ENCODE measurements around the gene DHCR7. TPM values are rescaled to one million over a fixed set of nuclear protein-coding genes. Genes with fewer than 3 reads are reported as not detected.

DHCR7 gene
- total and polyA plus RNA-seq, 2 experiments from 2014 or later = 84.0 to 166 TPM

GRCh38 chr11:71387200-71387599 lies 61.0 kb downstream of the DHCR7 start:
- H4K20me1 ChIP-seq (replicated peaks; ENCODE audit: insufficient read depth) = no peaks in the 10 kb centered on the region
- Mint-ChIP-seq H3K36me3 (ENCODE audit: low read depth) (no peaks in the 10 kb centered on the region; the same call in 2 of the 3 replicates), H3K27me3 (ENCODE audit: insufficient read depth, low read depth, poor library complexity) (peaks cover 16% of the 10 kb centered on the region), H3K27ac (no peak overlapping the region), H3K9me3 (peaks cover 21% of the 10 kb centered on the region), H3K4me1 (no peaks in the 10 kb centered on the region), H3K4me3 (no peak overlapping the region)
- TF ChIP-seq NANOG (IDR thresholded peaks at IDR 0.05; ENCODE audit: borderline replicate concordance) (no peak), STAT1 (IDR thresholded peaks at IDR 0.05; ENCODE audit: unreplicated experiment) (no peak), ETS1 (IDR thresholded peaks at IDR 0.05) (no peak), ZNF331 (CRISPR knock-in tag; IDR thresholded peaks at IDR 0.05; ENCODE audit: low read depth) (no peak), EZH2phosphoT487 (IDR thresholded peaks at IDR 0.05; ENCODE audit: unreplicated experiment) (no peak), POLR2AphosphoS5 (IDR thresholded peaks at IDR 0.05; ENCODE audit: low read depth) (no peak), CREB1 (CRISPR knock-in tag; IDR thresholded peaks at IDR 0.05; ENCODE audit: low read depth) (no peak), JUNB (IDR thresholded peaks at IDR 0.05; ENCODE audit: unreplicated experiment) (no peak), EZH2 (IDR thresholded peaks at IDR 0.05; ENCODE audit: low read depth, unreplicated experiment) (no peak)
- no peak overlapping the region for H3K4me3 ChIP-seq
- DNase-seq (ENCODE audit: low spot score) (no peak), ATAC-seq (no peak)
- H3K36me3 ChIP-seq (ENCODE audit: insufficient read depth) = no peaks in the 10 kb centered on the region
- H2AFZ ChIP-seq = no peak overlapping the region
- H3K4me2 ChIP-seq = no peak overlapping the region
- no peak overlapping the region for H3K27ac ChIP-seq (ENCODE audit: low read depth)
- H3K9me2 ChIP-seq (ENCODE audit: insufficient read depth) = no peaks in the 10 kb centered on the region
- H3K27me3 ChIP-seq (ENCODE audit: insufficient read depth) = no peaks in the 10 kb centered on the region
- H3K79me2 ChIP-seq (replicated peaks; ENCODE audit: insufficient read depth) = no peaks in the 10 kb centered on the region
- no peaks in the 10 kb centered on the region for H3K4me1 ChIP-seq (ENCODE audit: insufficient read depth)
- no peaks in the 10 kb centered on the region for H3F3A ChIP-seq (replicated peaks; ENCODE audit: low read depth)

- Histone ChIP-seq H3K4me2 (no peak overlapping the region), H4K20me1 (replicated peaks; ENCODE audit: insufficient read depth) (no peaks in the 10 kb centered on the region), H3K79me2 (replicated peaks; ENCODE audit: insufficient read depth) (no peaks in the 10 kb centered on the region), H3K36me3 (ENCODE audit: insufficient read depth) (no peaks in the 10 kb centered on the region), H3K4me1 (ENCODE audit: insufficient read depth) (no peaks in the 10 kb centered on the region), H3K27ac (ENCODE audit: low read depth) (no peak overlapping the region), H2AFZ (no peak overlapping the region), H3K4me3 (no peak overlapping the region), H3K27me3 (ENCODE audit: insufficient read depth) (no peaks in the 10 kb centered on the region), H3F3A (replicated peaks; ENCODE audit: low read depth) (no peaks in the 10 kb centered on the region), H3K9me2 (ENCODE audit: insufficient read depth) (no peaks in the 10 kb centered on the region)
- no peaks in the 10 kb centered on the region; the same call in 2 of the 3 replicates for H3K36me3 Mint-ChIP-seq (ENCODE audit: low read depth)
- DNase-seq (ENCODE audit: low spot score) (no peak), ATAC-seq (no peak)
- no peak overlapping the region for H3K27ac Mint-ChIP-seq
- H3K4me1 Mint-ChIP-seq = no peaks in the 10 kb centered on the region
- no peak overlapping the region for H3K4me3 Mint-ChIP-seq
- peaks cover 13% of the 10 kb centered on the region for H3K27me3 Mint-ChIP-seq (ENCODE audit: insufficient read depth, low read depth, poor library complexity)
- peaks cover 24% of the 10 kb centered on the region for H3K9me3 Mint-ChIP-seq
- TF ChIP-seq REST (IDR thresholded peaks at IDR 0.05; ENCODE audit: unreplicated experiment) (no peak), ETS1 (IDR thresholded peaks at IDR 0.05) (no peak), CTCF (conservative IDR thresholded peaks at IDR 0.05; ENCODE audit: low read depth in 2 of 2) (no peak), ZNF114 (CRISPR knock-in tag; IDR thresholded peaks at IDR 0.05) (no peak), ZNF331 (CRISPR knock-in tag; IDR thresholded peaks at IDR 0.05; ENCODE audit: low read depth) (no peak), EZH2phosphoT487 (IDR thresholded peaks at IDR 0.05; ENCODE audit: unreplicated experiment) (no peak), POLR2AphosphoS5 (IDR thresholded peaks at IDR 0.05; ENCODE audit: low read depth) (no peak)
Observed at GRCh38 chr11:71386202-71386601, 62.0 kb downstream of the DHCR7 start.

Measured in GM23338 (cell line).